Measurements from ENCODE around the gene POP4. TPM values are rescaled to one million over a fixed set of nuclear protein-coding genes. Genes with fewer than 3 reads are reported as not detected.
A peak's percentile ranks its signal among the peaks of the same experiment; 100 is the strongest.

Gene POP4
- total RNA-seq, 1 donor from 2014 or later = 31.4 TPM

- H3K4me1 ChIP-seq = no peaks in the 10 kb centered on the region
- intact Hi-C loops (cut with DNase I) = no loop called here
- DNase-seq (ENCODE audit: extremely low spot score in 2 of 2) = peak; percentile 20 to 61
- no peak for TF ChIP-seq CTCF (IDR thresholded peaks at IDR 0.05)
- no peak for TF ChIP-seq POLR2AphosphoS5 (IDR thresholded peaks at IDR 0.05; ENCODE audit: insufficient read depth in 1 of 2, low read depth in 1 of 2)
- TF ChIP-seq POLR2A (IDR thresholded peaks at IDR 0.05) = no peak
- no peak overlapping the region for H3K4me3 ChIP-seq
- H3K9me3 ChIP-seq = no peaks in the 10 kb centered on the region
- no peak overlapping the region for H3K27ac ChIP-seq
- H3K27me3 ChIP-seq = no peaks in the 10 kb centered on the region
- H3K36me3 ChIP-seq = no peaks in the 10 kb centered on the region
Measured at GRCh38 chr19:29571181-29571580, 34.9 kb upstream of the POP4 start.

DNA sequence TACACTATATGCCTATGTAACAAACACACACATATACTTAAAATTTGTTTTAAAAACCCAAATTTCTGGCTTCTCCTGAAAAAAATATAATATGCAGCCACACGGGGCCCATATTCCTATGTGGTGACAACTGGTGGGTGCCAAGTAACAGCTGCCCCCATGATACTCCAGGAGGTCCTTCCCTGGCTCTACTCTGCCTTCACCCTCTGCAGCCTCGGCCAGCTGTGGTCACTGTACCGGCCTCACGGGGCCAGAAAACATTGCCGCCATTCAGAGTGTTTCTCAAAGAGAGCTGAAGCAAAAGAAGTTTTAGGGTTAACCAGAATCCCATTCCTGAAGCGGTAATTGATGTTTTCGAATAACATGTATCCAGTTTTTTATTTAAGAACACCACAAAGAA lies 32.6 kb upstream of the POP4 start:
- intact Hi-C loops (cut with DNase I) = no loop called here
- TF ChIP-seq POLR2AphosphoS5 (IDR thresholded peaks at IDR 0.05; ENCODE audit: insufficient read depth in 1 of 2, low read depth in 1 of 2) = no peak
- no peak for TF ChIP-seq CTCF (IDR thresholded peaks at IDR 0.05)
- no peak for TF ChIP-seq POLR2A (IDR thresholded peaks at IDR 0.05)
- Histone ChIP-seq H3K27ac (no peak overlapping the region), H3K27me3 (no peaks in the 10 kb centered on the region), H3K4me1 (no peaks in the 10 kb centered on the region), H3K4me3 (no peak overlapping the region), H3K9me3 (no peaks in the 10 kb centered on the region), H3K36me3 (no peaks in the 10 kb centered on the region)
- peak in 1 of 2 donors; percentile 67 for DNase-seq (ENCODE audit: extremely low spot score in 2 of 2)

DNA sequence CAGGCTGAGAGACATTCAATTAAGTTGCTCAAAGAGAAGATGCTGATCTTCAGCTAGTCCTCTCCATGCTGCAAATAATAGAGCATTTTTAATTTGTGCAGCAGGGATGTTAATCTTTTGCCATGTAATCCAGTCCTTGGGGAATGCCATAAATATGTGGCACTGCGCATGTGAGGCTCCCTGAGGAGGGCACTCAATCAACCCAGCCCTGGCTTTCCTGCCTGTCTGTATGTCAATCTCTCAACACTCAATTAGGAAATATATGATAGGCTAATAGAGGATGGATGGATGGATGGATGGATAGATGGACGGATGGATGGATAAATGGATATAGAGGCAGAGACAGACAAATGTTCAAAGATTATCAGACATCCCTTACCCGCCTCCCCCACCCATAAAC lies 31.6 kb upstream of the POP4 start:
- Histone ChIP-seq H3K9me3 (no peaks in the 10 kb centered on the region), H3K4me1 (no peaks in the 10 kb centered on the region), H3K4me3 (no peak overlapping the region), H3K36me3 (no peaks in the 10 kb centered on the region), H3K27me3 (no peaks in the 10 kb centered on the region), H3K27ac (no peak overlapping the region)
- DNase-seq (ENCODE audit: extremely low spot score in 2 of 2) = peak; percentile 2 to 10
- TF ChIP-seq CTCF (IDR thresholded peaks at IDR 0.05) = no peak
- TF ChIP-seq POLR2AphosphoS5 (IDR thresholded peaks at IDR 0.05; ENCODE audit: insufficient read depth in 1 of 2, low read depth in 1 of 2) = no peak
- TF ChIP-seq POLR2A (IDR thresholded peaks at IDR 0.05) = no peak
- intact Hi-C loops (cut with DNase I) = no loop called here

GRCh38 chr19:29576046-29576606 lies 30.0 kb upstream of the POP4 start:
- no peak overlapping the region for H3K4me3 ChIP-seq
- H3K27ac ChIP-seq = no peak overlapping the region
- peak in 1 of 2 donors; percentile 34 for DNase-seq (ENCODE audit: extremely low spot score in 2 of 2)
- no peaks in the 10 kb centered on the region for H3K27me3 ChIP-seq
- intact Hi-C loops (cut with DNase I) = no loop called here
- TF ChIP-seq POLR2A (IDR thresholded peaks at IDR 0.05) (no peak), CTCF (IDR thresholded peaks at IDR 0.05) (no peak), POLR2AphosphoS5 (IDR thresholded peaks at IDR 0.05; ENCODE audit: insufficient read depth in 1 of 2, low read depth in 1 of 2) (no peak)
- no peaks in the 10 kb centered on the region for H3K4me1 ChIP-seq
- H3K36me3 ChIP-seq = no peaks in the 10 kb centered on the region
- H3K9me3 ChIP-seq = no peaks in the 10 kb centered on the region

GRCh38 chr19:29576761-29577648 lies 29.1 kb upstream of the POP4 start:
- Histone ChIP-seq H3K4me1 (no peaks in the 10 kb centered on the region), H3K27ac (no peak overlapping the region), H3K9me3 (no peaks in the 10 kb centered on the region), H3K36me3 (no peaks in the 10 kb centered on the region), H3K4me3 (no peak overlapping the region), H3K27me3 (no peaks in the 10 kb centered on the region)
- TF ChIP-seq POLR2A (IDR thresholded peaks at IDR 0.05) = no peak
- no peak for TF ChIP-seq POLR2AphosphoS5 (IDR thresholded peaks at IDR 0.05; ENCODE audit: insufficient read depth in 1 of 2, low read depth in 1 of 2)
- TF ChIP-seq CTCF (IDR thresholded peaks at IDR 0.05) = no peak
- DNase-seq (ENCODE audit: extremely low spot score in 2 of 2) = peak; percentile 16 to 79
- intact Hi-C loops (cut with DNase I) = no loop called here
